Measurements from ENCODE around the gene CMC2. TPM values are rescaled to one million over a fixed set of nuclear protein-coding genes. Genes with fewer than 3 reads are reported as not detected.

CMC2 gene
- total and polyA plus RNA-seq, 8 donors: 10.4 to 149 (median 80.6) TPM

GRCh38 chr16:80994451-80994850 lies 12.2 kb downstream of the CMC2 start:
- H3K4me3 ChIP-seq: no peak overlapping the region
- no peaks in the 10 kb centered on the region for H3K27me3 ChIP-seq
- intact Hi-C loops (cut with DNase I; ENCODE audit: low total_unique reads): no loop called here
- TF ChIP-seq EP300 (IDR thresholded peaks at IDR 0.05) (no peak), POLR2AphosphoS5 (IDR thresholded peaks at IDR 0.05) (no peak), POLR2A (IDR thresholded peaks at IDR 0.05) (no peak), CTCF (IDR thresholded peaks at IDR 0.05) (no peak)
- no peaks in the 10 kb centered on the region for H3K9me3 ChIP-seq
- H3K4me1 ChIP-seq: peaks cover 7 to 67% (median 37%) of the 10 kb centered on the region in 4 donors
- H3K27ac ChIP-seq: peak overlapping the region in 1 of 5 donors; percentile 40
- no peak for DNase-seq
- peaks cover 0 to 6% (median 3%) of the 10 kb centered on the region in 4 donors for H3K36me3 ChIP-seq

- intact Hi-C loops (cut with DNase I; ENCODE audit: low total_unique reads): no loop called here
- no peak overlapping the region for H3K4me3 ChIP-seq
- H3K9me3 ChIP-seq: no peaks in the 10 kb centered on the region
- peaks cover 7 to 67% (median 36%) of the 10 kb centered on the region in 4 donors for H3K4me1 ChIP-seq
- H3K27ac ChIP-seq: peak overlapping the region in 3 of 5 donors; percentile 40 to 48 (median 42)
- DNase-seq: no peak
- peaks cover 0 to 6% (median 3%) of the 10 kb centered on the region in 4 donors for H3K36me3 ChIP-seq
- no peaks in the 10 kb centered on the region for H3K27me3 ChIP-seq
- TF ChIP-seq POLR2AphosphoS5 (IDR thresholded peaks at IDR 0.05): no peak
- no peak for TF ChIP-seq EP300 (IDR thresholded peaks at IDR 0.05)
- no peak for TF ChIP-seq CTCF (IDR thresholded peaks at IDR 0.05)
- TF ChIP-seq POLR2A (IDR thresholded peaks at IDR 0.05): no peak
Measured at GRCh38 chr16:80993834-80994233, 12.9 kb downstream of the CMC2 start.

- TF ChIP-seq CTCF (IDR thresholded peaks at IDR 0.05) (no peak), EP300 (IDR thresholded peaks at IDR 0.05) (no peak), POLR2A (IDR thresholded peaks at IDR 0.05) (no peak), POLR2AphosphoS5 (IDR thresholded peaks at IDR 0.05) (peak in 2 of 3 donors; percentile 40 to 49)
- Histone ChIP-seq H3K36me3 (peaks cover 0 to 6% (median 3%) of the 10 kb centered on the region in 4 donors), H3K4me3 (no peak overlapping the region), H3K9me3 (no peaks in the 10 kb centered on the region), H3K4me1 (peaks cover 7 to 61% (median 33%) of the 10 kb centered on the region in 4 donors), H3K27ac (peak overlapping the region in 4 of 5 donors; percentile 38 to 48 (median 41)), H3K27me3 (no peaks in the 10 kb centered on the region)
- 26 to 46% (median 34%) methylated on average over 6 of the region's 6 CpGs for WGBS, 5 donors
- intact Hi-C loops (cut with DNase I; ENCODE audit: low total_unique reads): no loop called here
- DNase-seq: peak; percentile 47 to 77
Measured at GRCh38 chr16:80993307-80993706, 13.4 kb downstream of the CMC2 start.

- Histone ChIP-seq H3K36me3 (peaks cover 0 to 6% (median 3%) of the 10 kb centered on the region in 4 donors), H3K4me1 (peaks cover 6 to 58% (median 31%) of the 10 kb centered on the region in 4 donors), H3K9me3 (no peaks in the 10 kb centered on the region), H3K27me3 (no peaks in the 10 kb centered on the region), H3K4me3 (no peak overlapping the region), H3K27ac (peak overlapping the region in 4 of 5 donors; percentile 38 to 48 (median 41))
- no peak for DNase-seq
- no peak for TF ChIP-seq CTCF (IDR thresholded peaks at IDR 0.05)
- TF ChIP-seq EP300 (IDR thresholded peaks at IDR 0.05): no peak
- intact Hi-C loops (cut with DNase I; ENCODE audit: low total_unique reads): no loop called here
- WGBS, 5 donors: 18 to 55% (median 34%) methylated on average over 3 of the region's 3 CpGs
Measured at GRCh38 chr16:80992676-80993293, 13.9 kb downstream of the CMC2 start.
